KMS-11 (cell line): ENCODE data around the gene HYAL4.

Experiments used
- H2AFZ ChIP-seq: fragments of 200-600 bp; sonication (generic); 2 replicates; pipeline ENCODE4 v1.6.1; 2016; ENCODE audit warnings: antibody characterized with exemption, mixed run types, low read depth
- H3K27ac ChIP-seq: fragments of 200-600 bp; sonication (generic); 2 replicates; pipeline ENCODE4 v1.6.1; 2016; ENCODE audit warnings: mild to moderate bottlenecking, mixed run types
- H3K27me3 ChIP-seq: fragments of 200-600 bp; sonication (generic); 2 replicates; pipeline ENCODE4 v1.6.1; 2017; ENCODE audit warnings: mild to moderate bottlenecking, low read depth, mixed run types, moderate library complexity; ENCODE audit not compliant: insufficient read depth
- H3K36me3 ChIP-seq: fragments of 200-600 bp; sonication (generic); 2 replicates; pipeline ENCODE4 v1.6.1; 2017; ENCODE audit warnings: mild to moderate bottlenecking, mixed run types; ENCODE audit not compliant: insufficient read depth
- H3K4me1 ChIP-seq: fragments of 200-600 bp; sonication (generic); 2 replicates; pipeline ENCODE4 v1.6.1; 2016; ENCODE audit warnings: mild to moderate bottlenecking, low read depth, mixed run types; ENCODE audit not compliant: poor library complexity, severe bottlenecking
- H3K4me2 ChIP-seq: fragments of 200-600 bp; sonication (generic); 2 replicates; pipeline ENCODE4 v1.7.0; 2016; ENCODE audit warnings: mild to moderate bottlenecking, mixed run types
- H3K4me3 ChIP-seq: fragments of 200-600 bp; sonication (generic); IDR thresholded peaks from 2 replicates; pipeline ENCODE4 v1.6.1; 2017; ENCODE audit warnings: low read depth, low read length, mixed read lengths; ENCODE audit not compliant: insufficient read depth
- H3K79me2 ChIP-seq: fragments of 200-600 bp; sonication (generic); 2 replicates; pipeline ENCODE4 v1.6.1; 2016; ENCODE audit warnings: low read depth, mixed run types; ENCODE audit not compliant: insufficient read depth
- H3K9ac ChIP-seq: fragments of 200-600 bp; sonication (generic); 2 replicates; pipeline ENCODE4 v1.6.1; 2016; ENCODE audit warnings: mild to moderate bottlenecking, mixed run types
- H4K20me1 ChIP-seq: fragments of 200-600 bp; sonication (generic); 2 replicates; pipeline ENCODE4 v1.6.1; 2016; ENCODE audit warnings: mild to moderate bottlenecking, mixed run types; ENCODE audit not compliant: insufficient read depth
- CTCF ChIP-seq: fragments of 200-600 bp; sonication (generic); conservative IDR thresholded peaks from 2 replicates; pipeline ENCODE4 v1.6.1; 2017; ENCODE audit warnings: low read depth, mild to moderate bottlenecking, antibody characterized with exemption, low read length, moderate library complexity, mixed read lengths

Gene HYAL4

GRCh38 chr7:123821320-123821719 lies 23.6 kb upstream of the HYAL4 start:
- Histone ChIP-seq H3K27ac (no peak overlapping the region), H3K4me2 (no peak overlapping the region), H3K27me3 (no peaks in the 10 kb centered on the region), H3K79me2 (no peaks in the 10 kb centered on the region), H4K20me1 (no peaks in the 10 kb centered on the region), H3K4me1 (peaks cover 31% of the 10 kb centered on the region), H2AFZ (no peak overlapping the region), H3K36me3 (no peaks in the 10 kb centered on the region), H3K9ac (no peak overlapping the region), H3K4me3 (no peak overlapping the region)
- no peak for TF ChIP-seq CTCF

GRCh38 chr7:123823898-123824753 lies 20.8 kb upstream of the HYAL4 start:
- no peak for TF ChIP-seq CTCF
- Histone ChIP-seq H4K20me1 (no peaks in the 10 kb centered on the region), H3K27ac (peak overlapping the region; percentile 56), H3K79me2 (no peaks in the 10 kb centered on the region), H3K4me3 (no peak overlapping the region), H3K4me1 (peaks cover 31% of the 10 kb centered on the region), H3K36me3 (no peaks in the 10 kb centered on the region), H3K4me2 (peak overlapping the region; percentile 61), H3K27me3 (no peaks in the 10 kb centered on the region), H2AFZ (peak overlapping the region; percentile 27), H3K9ac (peak overlapping the region; percentile 20; the same call in 1 of the 2 replicates)

- Histone ChIP-seq H2AFZ (peak overlapping the region; percentile 27), H3K4me1 (peaks cover 31% of the 10 kb centered on the region), H3K9ac (peak overlapping the region; percentile 20; the same call in 1 of the 2 replicates), H3K4me3 (no peak overlapping the region), H3K4me2 (peak overlapping the region; percentile 61), H3K36me3 (no peaks in the 10 kb centered on the region), H3K79me2 (no peaks in the 10 kb centered on the region), H3K27ac (peak overlapping the region; percentile 56), H4K20me1 (no peaks in the 10 kb centered on the region), H3K27me3 (no peaks in the 10 kb centered on the region)
- no peak for TF ChIP-seq CTCF
Measured at GRCh38 chr7:123824754-123825067, 20.3 kb upstream of the HYAL4 start.

- no peak overlapping the region for H3K9ac ChIP-seq
- no peaks in the 10 kb centered on the region for H3K27me3 ChIP-seq
- peaks cover 20% of the 10 kb centered on the region for H3K4me1 ChIP-seq
- no peaks in the 10 kb centered on the region for H3K79me2 ChIP-seq
- no peak overlapping the region for H2AFZ ChIP-seq
- no peak overlapping the region for H3K4me2 ChIP-seq
- no peaks in the 10 kb centered on the region for H3K36me3 ChIP-seq
- no peak overlapping the region for H3K27ac ChIP-seq
- TF ChIP-seq CTCF = no peak
- H4K20me1 ChIP-seq = no peaks in the 10 kb centered on the region
- no peak overlapping the region for H3K4me3 ChIP-seq
Measured at GRCh38 chr7:123828805-123829204, 16.2 kb upstream of the HYAL4 start.
